ENCODE results near the gene USB1.
A peak's percentile ranks its signal among the peaks of the same experiment; 100 is the strongest.

DNA sequence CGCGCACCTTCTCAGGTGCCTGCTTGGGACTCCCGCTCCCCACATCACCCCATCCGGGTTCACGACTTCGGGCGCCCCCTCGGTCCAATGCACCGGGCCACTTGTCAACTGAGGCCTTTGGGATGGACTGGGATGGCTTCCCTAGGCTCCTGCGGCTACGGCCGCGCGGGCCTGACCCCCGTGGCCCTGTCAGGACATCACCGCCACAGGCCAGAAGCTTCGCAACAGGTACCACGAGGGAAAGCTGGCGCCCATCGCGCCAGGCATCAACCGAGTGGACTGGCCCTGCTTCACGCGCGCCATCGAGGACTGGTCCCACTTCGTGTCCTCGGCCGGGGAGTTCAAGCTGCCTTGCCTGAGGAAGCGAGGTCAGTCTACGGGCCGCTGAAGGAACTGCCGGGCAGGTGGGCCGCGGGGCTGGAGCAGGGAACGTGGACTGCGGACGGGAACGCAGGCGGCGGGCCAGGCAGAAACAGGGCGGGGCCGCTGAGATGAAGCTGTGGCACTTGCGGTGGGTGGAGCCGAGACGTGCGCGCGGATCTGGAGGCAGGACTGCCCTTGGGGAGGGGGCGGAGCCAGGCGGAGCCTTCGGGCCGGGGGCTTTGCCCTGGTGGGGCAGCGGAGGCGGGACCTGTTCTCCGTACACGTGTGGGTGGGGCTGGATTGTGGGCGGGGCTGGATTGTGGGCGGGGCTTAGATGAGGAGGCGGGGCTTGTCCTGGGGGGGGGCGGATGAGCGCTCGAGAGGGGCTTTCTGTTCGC lies 16.6 kb upstream of the USB1 start:
- TF ChIP-seq POLR2A (IDR thresholded peaks at IDR 0.05; ENCODE audit: low read depth), result no peak
- TF ChIP-seq EP300 (IDR thresholded peaks at IDR 0.05), result no peak
- TF ChIP-seq, protein P1, sequence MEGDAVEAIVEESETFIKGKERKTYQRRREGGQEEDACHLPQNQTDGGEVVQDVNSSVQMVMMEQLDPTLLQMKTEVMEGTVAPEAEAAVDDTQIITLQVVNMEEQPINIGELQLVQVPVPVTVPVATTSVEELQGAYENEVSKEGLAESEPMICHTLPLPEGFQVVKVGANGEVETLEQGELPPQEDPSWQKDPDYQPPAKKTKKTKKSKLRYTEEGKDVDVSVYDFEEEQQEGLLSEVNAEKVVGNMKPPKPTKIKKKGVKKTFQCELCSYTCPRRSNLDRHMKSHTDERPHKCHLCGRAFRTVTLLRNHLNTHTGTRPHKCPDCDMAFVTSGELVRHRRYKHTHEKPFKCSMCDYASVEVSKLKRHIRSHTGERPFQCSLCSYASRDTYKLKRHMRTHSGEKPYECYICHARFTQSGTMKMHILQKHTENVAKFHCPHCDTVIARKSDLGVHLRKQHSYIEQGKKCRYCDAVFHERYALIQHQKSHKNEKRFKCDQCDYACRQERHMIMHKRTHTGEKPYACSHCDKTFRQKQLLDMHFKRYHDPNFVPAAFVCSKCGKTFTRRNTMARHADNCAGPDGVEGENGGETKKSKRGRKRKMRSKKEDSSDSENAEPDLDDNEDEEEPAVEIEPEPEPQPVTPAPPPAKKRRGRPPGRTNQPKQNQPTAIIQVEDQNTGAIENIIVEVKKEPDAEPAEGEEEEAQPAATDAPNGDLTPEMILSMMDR (IDR thresholded peaks at IDR 0.05), result no peak
- peak in 1 of 2 donors; percentile 54 for TF ChIP-seq POLR2AphosphoS5 (IDR thresholded peaks at IDR 0.05)
